NCI-H1436 treated with DMSO at 0.1 percent for 48 hours (cell line): ENCODE measurements around the gene PDE8B.

ENCODE experiments used
- DNase-seq: peaks from one replicate; lab custom pipeline; 2025; lab: John Stamatoyannopoulos, UW

Gene PDE8B

GRCh38 chr5:77409870-77410621 is 199.6 kb downstream of the PDE8B start:
- DNase-seq, result no peak

DNA sequence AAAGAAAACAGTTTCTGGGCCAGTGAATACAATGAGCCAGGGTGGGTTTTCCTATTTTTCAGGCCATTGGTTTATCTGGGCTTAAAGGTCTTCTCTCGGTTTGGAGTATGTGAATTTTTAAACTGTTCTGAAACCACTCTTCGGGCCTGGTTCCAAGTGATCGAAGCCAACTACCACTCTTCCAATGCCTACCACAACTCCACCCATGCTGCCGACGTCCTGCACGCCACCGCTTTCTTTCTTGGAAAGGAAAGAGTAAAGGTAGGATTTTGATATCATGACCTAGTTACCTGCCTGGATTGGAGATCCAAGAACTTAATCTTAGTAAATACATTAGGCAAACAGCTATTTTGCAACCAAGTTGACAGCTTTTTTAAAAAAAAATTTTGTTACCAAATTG is 202.6 kb downstream of the PDE8B start:
- DNase-seq, result no peak

DNA sequence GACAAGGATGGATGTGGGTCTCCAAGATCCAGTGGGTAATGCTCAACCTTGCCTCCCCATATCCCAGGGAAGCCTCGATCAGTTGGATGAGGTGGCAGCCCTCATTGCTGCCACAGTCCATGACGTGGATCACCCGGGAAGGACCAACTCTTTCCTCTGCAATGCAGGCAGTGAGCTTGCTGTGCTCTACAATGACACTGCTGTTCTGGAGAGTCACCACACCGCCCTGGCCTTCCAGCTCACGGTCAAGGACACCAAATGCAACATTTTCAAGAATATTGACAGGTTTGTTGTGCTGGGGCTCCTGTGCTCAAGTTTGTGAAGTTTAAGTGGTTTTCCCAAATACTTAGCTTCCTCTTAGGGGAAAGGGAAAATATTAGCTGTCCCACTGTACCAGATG is 207.7 kb downstream of the PDE8B start:
- DNase-seq, result no peak

DNA sequence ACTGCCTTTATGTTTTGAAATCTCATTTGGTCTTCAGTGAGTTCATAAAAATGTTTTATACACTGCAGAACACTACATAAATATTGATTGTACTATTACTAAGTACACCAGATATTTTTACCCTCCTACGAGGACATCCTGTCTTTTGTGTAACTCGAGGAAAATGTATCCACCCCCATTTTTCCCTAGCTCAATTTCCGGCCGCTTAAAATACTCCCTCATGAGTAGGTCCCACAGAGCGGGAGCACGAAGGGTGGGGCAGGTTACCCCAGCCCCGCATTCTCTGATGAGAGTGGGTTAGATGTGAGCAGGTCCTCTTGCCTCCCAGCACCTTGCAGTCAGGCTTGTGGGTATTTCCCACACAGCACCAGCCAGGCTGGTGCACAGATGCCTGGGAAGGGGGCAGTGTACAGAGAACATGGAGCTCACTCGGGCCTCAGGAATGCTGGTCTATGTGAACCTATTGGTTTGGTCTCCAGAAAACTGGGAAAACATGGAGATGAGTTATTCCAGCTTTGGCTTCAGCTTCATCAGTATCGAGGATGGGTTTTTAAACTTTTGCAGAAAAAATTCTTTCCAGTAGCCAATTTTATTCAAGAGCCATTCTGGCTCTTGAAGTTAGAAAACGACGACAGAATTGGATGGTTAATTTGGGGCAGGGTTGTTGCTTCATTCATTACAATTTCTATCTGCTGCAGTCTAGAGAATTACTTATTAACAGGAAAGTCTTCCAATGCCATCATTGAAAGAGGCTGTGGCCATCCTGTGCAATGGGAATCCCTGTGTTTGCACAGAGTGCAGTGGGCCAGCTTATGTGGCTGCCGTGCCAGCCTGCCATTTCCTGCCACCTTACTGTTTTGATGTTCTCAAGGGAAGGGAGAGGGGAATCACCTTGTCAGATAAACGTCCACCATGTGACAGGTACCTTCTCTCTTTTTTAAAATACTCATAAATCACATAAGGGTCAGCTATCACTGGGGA is 208.4 kb downstream of the PDE8B start:
- DNase-seq, result no peak

- DNase-seq, result no peak
Observed at GRCh38 chr5:77419644-77420582, 209.4 kb downstream of the PDE8B start.

DNA sequence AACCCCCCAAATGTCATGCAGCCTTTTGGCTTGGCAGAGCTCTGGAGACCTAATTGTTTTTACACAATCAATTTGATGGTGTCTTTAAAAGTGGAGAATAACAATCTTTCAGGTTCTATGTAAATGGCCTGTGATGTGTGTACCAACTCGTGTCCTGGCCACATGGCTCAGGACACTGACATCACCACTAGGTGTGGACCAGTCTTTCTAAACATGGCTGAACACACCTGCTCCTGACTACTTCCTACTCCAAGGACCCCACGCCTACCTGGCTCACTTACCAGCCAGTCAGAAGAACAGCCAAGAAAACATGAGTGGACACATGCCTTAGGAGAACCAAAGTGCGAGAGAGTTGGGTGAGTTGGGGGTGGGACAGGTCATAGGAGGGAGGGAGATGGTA is 210.5 kb downstream of the PDE8B start:
- no peak for DNase-seq

DNA sequence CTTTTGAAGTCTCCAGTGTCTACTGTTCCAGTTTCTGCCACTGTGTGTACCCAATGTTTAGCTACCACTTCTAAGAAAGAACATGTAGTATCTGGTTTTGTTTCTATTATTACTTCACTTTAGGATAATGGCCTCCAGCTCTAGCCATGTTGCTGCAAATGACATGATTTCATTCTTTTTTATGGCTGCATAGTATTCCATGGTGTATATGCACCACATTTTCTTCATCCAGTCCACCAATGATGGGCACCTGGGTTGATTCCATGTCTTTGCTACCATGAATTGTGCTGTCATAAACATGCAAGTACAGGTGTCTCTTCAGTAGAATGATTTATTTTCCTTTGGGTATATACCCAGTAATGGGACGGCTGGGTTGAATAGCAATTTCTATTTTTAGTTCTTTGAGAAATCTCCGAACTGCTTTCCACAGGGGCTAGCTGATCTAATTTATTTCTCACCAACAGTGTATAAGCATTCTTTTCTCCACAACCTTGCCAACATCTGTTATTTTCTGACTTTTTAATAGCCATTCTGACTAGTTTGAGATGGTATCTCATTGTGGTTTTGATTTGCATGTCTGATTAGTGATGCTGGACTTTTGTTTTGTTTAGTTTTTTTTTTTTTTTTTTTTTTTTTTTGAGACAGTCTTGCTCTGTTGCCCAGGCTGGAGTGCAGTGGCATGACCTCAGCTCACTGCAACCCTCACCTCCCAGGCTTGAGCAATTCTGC is 212.7 kb downstream of the PDE8B start:
- DNase-seq, result no peak

- no peak for DNase-seq
Observed at GRCh38 chr5:77424921-77425320, 214.4 kb downstream of the PDE8B start.

DNA sequence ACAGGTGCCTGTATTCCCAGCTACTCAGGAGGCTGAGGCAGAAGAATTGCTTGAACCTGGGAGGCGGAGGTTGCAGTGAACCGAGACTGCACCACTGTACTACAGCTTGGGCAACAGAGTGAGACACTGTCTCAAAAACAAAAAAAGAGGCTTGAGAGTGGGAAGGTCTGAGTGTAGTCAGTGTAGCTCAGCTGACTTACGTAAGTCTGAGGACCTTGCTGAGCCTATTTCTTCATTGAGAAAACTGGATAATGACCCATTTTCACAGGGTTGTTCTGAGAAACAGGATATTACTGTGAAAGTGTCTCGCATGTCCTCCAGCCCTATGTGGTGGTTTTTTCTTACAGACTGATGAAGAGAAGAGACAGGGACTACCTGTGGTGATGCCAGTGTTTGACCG is 214.9 kb downstream of the PDE8B start:
- DNase-seq, result no peak

- DNase-seq, result no peak
Observed at GRCh38 chr5:77425998-77426659, 215.6 kb downstream of the PDE8B start.

DNA sequence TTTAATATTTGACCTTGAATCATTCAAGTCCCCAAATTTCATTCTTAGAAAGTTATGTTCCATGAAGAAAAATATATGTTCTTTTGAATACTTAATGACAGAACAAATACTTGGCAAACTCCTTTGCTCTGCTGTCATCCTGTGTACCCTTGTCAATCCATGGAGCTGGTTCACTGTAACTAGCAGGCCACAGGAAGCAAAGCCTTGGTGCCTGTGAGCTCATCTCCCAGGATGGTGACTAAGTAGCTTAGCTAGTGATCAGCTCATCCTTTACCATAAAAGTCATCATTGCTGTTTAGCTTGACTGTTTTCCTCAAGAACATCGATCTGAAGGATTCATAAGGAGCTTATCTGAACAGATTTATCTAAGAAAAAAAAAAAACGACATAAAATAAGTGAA is 216.2 kb downstream of the PDE8B start:
- no peak for DNase-seq

- no peak for DNase-seq
Observed at GRCh38 chr5:77427998-77428397, 217.5 kb downstream of the PDE8B start.

GRCh38 chr5:77428526-77428925 is 218.0 kb downstream of the PDE8B start:
- DNase-seq, result no peak

DNA sequence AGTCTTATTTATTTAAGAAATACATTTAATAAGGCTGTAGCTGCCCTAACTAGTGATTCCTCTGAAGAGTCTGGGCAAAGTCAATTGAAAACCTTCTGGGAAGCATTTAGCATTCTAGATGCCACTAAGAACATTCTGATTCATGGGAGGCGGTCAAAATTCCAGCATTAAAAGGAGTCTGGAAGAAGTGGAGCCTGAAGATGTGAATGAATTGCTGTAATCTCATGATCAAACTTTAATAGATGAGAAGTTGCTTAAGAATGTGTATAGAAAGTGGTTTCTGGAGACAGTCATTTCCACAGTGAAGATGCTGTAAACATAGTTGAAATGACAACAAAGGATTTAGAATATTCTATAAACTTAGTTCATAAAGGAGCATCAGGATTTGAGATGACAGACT is 220.2 kb downstream of the PDE8B start:
- DNase-seq, result no peak

GRCh38 chr5:77431286-77431685 is 220.8 kb downstream of the PDE8B start:
- no peak for DNase-seq

DNA sequence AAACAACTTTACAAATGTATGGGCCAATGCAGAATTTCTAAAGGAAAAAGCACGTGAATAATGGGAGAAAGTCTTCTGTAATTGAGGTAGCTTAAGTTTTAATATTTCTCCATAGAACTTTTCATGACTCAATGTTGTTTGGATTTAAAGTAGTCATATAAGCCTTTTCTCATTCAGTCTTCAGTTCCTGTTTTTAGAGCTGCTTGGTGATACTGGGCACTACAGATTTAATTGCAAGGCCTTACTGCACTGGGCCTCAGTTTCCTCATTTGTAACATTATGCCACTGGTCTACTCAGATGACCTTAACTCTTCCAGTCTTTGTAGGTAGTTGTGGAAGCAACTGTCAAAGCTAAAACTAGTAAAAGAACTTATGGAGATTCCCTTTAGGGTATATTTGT is 221.2 kb downstream of the PDE8B start:
- no peak for DNase-seq

DNA sequence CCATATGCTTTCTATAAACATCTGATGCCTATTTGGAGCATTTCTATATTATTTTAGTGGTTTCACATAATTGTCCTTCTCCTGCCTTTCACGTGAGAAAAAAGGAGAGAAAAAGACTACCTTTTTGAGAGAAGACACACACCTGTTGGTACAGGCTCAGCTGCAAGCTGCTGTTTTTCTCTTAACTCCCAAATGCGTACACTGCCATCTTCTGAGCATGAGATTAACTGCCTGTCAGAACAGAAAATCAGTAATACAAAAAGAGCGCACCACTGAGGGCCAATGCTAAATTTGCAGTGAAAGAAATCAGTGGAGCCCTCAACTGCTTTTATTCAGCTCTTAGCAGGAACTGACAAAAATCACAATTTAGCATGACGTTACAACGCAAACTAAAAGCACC is 226.7 kb downstream of the PDE8B start:
- DNase-seq, result peak; percentile 9

DNA sequence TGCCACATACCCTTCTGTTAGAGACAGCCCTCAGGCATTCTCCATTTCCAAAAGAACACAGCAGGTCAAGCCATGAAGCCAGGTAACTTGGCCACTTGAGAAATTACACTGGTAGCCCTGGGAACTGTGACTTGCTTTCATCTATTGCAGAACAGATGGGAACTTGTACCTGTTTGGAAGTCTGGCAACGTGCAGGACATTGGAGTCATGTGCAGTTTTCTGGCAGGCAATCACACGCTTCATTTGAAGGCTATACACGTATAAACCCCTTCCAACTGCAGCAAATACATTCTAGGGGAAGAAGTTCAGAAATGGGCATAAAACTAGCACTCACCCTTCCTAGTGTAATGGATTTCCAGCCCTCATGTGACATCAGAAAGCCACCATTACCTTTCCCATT is 227.6 kb downstream of the PDE8B start:
- no peak for DNase-seq

DNA sequence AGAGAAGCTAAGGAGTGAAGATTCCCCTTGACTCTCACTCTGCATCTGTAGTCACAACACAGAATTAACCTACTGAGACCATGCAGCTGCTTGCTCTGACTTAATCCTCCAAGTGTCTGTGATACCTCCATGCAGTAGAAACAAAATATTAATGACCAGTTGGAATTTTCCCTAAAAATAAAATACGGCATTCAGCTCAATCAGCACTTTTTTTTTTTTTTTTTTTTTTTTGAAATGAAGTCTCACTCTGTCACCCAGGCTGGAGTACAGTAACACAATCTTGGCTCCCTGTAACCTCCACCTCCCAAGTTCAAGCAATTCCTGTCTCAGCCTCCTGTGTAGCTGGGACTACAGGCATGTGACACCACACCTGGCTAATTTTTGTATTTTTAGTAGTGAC is 233.2 kb downstream of the PDE8B start:
- no peak for DNase-seq

- DNase-seq, result no peak
Observed at GRCh38 chr5:77444356-77444755, 233.9 kb downstream of the PDE8B start.

DNA sequence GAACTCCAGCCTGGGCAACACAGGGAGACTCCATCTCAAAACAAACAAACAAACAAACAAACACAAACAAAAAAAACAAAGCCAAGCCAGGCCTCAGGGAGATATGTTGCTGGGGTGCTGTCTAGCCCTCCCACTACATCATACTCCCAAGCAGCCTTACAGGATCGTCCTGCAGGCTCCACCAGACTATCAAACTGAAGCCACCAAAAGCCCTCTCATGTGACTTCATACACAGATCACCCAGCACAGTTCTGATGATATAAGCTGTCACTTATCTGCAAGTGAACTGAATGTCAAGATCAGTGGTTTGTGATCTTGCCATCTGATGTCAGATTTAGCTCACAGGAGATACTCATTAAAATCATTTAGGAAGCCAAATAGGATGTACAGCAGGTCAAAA is 238.4 kb downstream of the PDE8B start:
- DNase-seq, result no peak
